ENCODE data around the gene KIF7.

DNA sequence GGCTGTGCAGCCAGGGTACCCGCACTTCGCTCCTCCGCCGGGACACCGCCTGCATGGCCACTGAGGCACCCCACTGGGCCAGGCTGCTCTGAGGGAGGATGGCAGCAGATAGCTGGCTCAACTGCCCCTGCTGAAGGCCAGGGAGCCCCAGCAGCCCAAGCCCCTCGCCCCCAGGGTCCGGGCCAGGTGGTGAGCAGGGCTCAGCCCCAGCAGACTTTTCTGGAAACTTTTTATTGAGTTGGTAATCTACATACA, 12.4 kb upstream of the KIF7 start:
- TF ChIP-seq CTCF (conservative IDR thresholded peaks at IDR 0.05 in 1 of 2, IDR thresholded peaks at IDR 0.05 in 1 of 2; ENCODE audit: low read depth in 1 of 2, low read length in 2 of 2) (no peak), EZH2 (IDR thresholded peaks at IDR 0.05; ENCODE audit: low read length, missing control alignments) (no peak)

All from fibroblast of lung (primary cell).